Measurements from ENCODE around the gene NTM.

The NTM gene

DNA sequence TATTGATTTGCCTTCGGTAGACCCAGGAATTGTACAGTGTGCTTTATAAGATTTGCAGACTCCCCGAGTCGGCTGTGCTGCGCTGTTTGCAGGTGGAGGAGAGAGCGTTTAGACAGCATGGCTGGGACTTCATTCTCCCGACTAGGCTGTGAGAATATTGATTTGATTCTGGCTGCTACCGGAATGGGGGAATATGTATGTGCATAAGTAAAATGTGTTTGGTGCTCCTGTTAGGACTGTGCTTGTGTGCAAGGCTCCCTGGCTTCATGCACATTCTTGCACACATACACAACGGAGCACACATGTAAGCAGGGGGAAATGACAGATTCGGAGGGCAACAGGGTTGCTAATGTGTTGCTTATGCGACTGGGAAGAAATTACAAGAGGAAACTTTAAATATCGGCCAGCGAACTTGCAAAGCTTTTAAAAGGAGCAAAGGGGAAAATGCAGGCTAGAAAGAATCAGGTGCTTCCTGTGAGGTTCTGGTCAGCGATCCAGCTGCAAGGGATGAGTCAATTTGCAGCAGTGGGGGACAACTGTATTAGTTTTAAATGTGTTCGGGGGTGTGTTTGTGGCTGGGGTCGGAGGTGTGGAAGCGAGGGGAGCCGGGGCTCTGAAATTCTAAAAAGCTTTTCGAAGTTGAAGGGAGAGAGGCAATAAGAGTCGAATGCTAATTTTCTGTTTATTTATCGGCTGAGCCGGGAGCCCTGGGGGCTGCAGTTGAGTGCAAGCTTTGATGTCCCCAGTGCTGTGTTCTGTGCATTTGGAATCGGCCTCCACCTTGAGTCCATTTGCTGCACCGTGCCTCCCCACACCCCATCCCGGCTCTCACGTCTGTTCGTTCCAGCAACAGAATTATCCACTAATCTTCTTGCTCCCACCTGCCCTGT lies 731 bp downstream of the NTM start:
- no peak for DNase-seq (ENCODE audit: extremely low spot score)
- CTCF ChIA-PET, result no interaction called here
- no peak for TF ChIP-seq NFRKB (IDR thresholded peaks at IDR 0.05)
- TF ChIP-seq SP1 (IDR thresholded peaks at IDR 0.05), result no peak
- no peak for TF ChIP-seq FOXM1 (IDR thresholded peaks at IDR 0.05; ENCODE audit: borderline replicate concordance)
- no peak for TF ChIP-seq ELF4 (IDR thresholded peaks at IDR 0.05)
- no peak for TF ChIP-seq HDGF (IDR thresholded peaks at IDR 0.05; ENCODE audit: borderline replicate concordance)
- TF ChIP-seq L3MBTL2 (conservative IDR thresholded peaks at IDR 0.05), result no peak
- no peak for TF ChIP-seq FOXK2 (IDR thresholded peaks at IDR 0.05)
- no peak for TF ChIP-seq LEF1 (IDR thresholded peaks at IDR 0.05; ENCODE audit: borderline replicate concordance)
- TF ChIP-seq, protein P1, sequence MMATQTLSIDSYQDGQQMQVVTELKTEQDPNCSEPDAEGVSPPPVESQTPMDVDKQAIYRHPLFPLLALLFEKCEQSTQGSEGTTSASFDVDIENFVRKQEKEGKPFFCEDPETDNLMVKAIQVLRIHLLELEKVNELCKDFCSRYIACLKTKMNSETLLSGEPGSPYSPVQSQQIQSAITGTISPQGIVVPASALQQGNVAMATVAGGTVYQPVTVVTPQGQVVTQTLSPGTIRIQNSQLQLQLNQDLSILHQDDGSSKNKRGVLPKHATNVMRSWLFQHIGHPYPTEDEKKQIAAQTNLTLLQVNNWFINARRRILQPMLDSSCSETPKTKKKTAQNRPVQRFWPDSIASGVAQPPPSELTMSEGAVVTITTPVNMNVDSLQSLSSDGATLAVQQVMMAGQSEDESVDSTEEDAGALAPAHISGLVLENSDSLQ (IDR thresholded peaks at IDR 0.05), result no peak
- no peak for TF ChIP-seq CTBP1 (IDR thresholded peaks at IDR 0.05; ENCODE audit: borderline replicate concordance)
- no peak for TF ChIP-seq ARNT (IDR thresholded peaks at IDR 0.05)
- no peak for TF ChIP-seq TARDBP (IDR thresholded peaks at IDR 0.05)
- no peak for TF ChIP-seq ZNF384 (IDR thresholded peaks at IDR 0.05)
- no peak for TF ChIP-seq SUZ12 (IDR thresholded peaks at IDR 0.05)
- no peak for TF ChIP-seq FOXA1 (IDR thresholded peaks at IDR 0.05)
- no peak for TF ChIP-seq BHLHE40 (IDR thresholded peaks at IDR 0.05; ENCODE audit: borderline replicate concordance)
- POLR2A ChIA-PET, result no interaction called here

- POLR2A ChIA-PET, result no interaction called here
- TF ChIP-seq HDGF (IDR thresholded peaks at IDR 0.05; ENCODE audit: borderline replicate concordance), result no peak
- TF ChIP-seq LEF1 (IDR thresholded peaks at IDR 0.05; ENCODE audit: borderline replicate concordance), result no peak
- no peak for TF ChIP-seq FOXK2 (IDR thresholded peaks at IDR 0.05)
- TF ChIP-seq FOXA1 (IDR thresholded peaks at IDR 0.05), result no peak
- TF ChIP-seq BHLHE40 (IDR thresholded peaks at IDR 0.05; ENCODE audit: borderline replicate concordance), result no peak
- no peak for TF ChIP-seq NFRKB (IDR thresholded peaks at IDR 0.05)
- no peak for TF ChIP-seq FOXM1 (IDR thresholded peaks at IDR 0.05; ENCODE audit: borderline replicate concordance)
- CTCF ChIA-PET, result no interaction called here
- no peak for DNase-seq (ENCODE audit: extremely low spot score)
Observed at GRCh38 chr11:131371791-131372104, 1.3 kb downstream of the NTM start.

- TF ChIP-seq FOXK2 (IDR thresholded peaks at IDR 0.05), result no peak
- no peak for TF ChIP-seq ELF4 (IDR thresholded peaks at IDR 0.05)
- TF ChIP-seq FOXM1 (IDR thresholded peaks at IDR 0.05; ENCODE audit: borderline replicate concordance), result no peak
- TF ChIP-seq HDGF (IDR thresholded peaks at IDR 0.05; ENCODE audit: borderline replicate concordance), result no peak
- no peak for DNase-seq (ENCODE audit: extremely low spot score)
- ChIA-PET POLR2A (no interaction called here), CTCF (no interaction called here)
Observed at GRCh38 chr11:131372234-131372962, 2.0 kb downstream of the NTM start.

- POLR2A ChIA-PET, result no interaction called here
- CTCF ChIA-PET, result no interaction called here
- no peak for TF ChIP-seq ARNT (IDR thresholded peaks at IDR 0.05)
- no peak for TF ChIP-seq LEF1 (IDR thresholded peaks at IDR 0.05; ENCODE audit: borderline replicate concordance)
- no peak for TF ChIP-seq HDGF (IDR thresholded peaks at IDR 0.05; ENCODE audit: borderline replicate concordance)
- no peak for TF ChIP-seq NFRKB (IDR thresholded peaks at IDR 0.05)
- TF ChIP-seq BHLHE40 (IDR thresholded peaks at IDR 0.05; ENCODE audit: borderline replicate concordance), result no peak
- no peak for TF ChIP-seq FOXK2 (IDR thresholded peaks at IDR 0.05)
- TF ChIP-seq ZNF384 (IDR thresholded peaks at IDR 0.05), result no peak
- TF ChIP-seq SP1 (IDR thresholded peaks at IDR 0.05), result no peak
- no peak for TF ChIP-seq L3MBTL2 (conservative IDR thresholded peaks at IDR 0.05)
- no peak for TF ChIP-seq ELF4 (IDR thresholded peaks at IDR 0.05)
- no peak for TF ChIP-seq FOXM1 (IDR thresholded peaks at IDR 0.05; ENCODE audit: borderline replicate concordance)
- no peak for DNase-seq (ENCODE audit: extremely low spot score)
Observed at GRCh38 chr11:131373095-131373725, 2.8 kb downstream of the NTM start.

DNA sequence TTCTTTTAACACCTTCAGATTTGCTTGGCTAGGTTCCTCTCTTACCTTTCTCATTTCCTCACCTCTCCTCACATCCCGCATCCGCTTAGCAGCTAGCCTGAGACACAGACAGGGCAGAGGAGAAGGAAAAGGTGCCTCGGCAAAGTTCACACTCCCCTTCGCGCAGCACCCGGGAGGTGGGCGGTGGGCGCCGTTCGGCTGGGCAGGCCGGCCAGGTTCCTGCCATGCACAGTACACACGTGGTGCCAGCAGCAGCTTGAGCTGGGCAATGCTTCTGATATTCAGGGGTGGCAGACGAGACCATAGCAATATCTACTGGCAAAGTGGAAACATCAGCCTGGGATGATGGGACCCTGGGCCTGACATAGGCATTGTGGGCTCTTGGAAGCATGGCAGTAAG lies 3.3 kb downstream of the NTM start:
- TF ChIP-seq HDGF (IDR thresholded peaks at IDR 0.05; ENCODE audit: borderline replicate concordance) (no peak), ARNT (IDR thresholded peaks at IDR 0.05) (no peak)

GRCh38 chr11:131375421-131375820 lies 5.0 kb downstream of the NTM start:
- no peak for DNase-seq (ENCODE audit: extremely low spot score)
- POLR2A ChIA-PET, result no interaction called here
- CTCF ChIA-PET, result no interaction called here
- TF ChIP-seq ZNF384 (IDR thresholded peaks at IDR 0.05) (no peak), SP1 (IDR thresholded peaks at IDR 0.05) (no peak), TARDBP (IDR thresholded peaks at IDR 0.05) (no peak), BHLHE40 (IDR thresholded peaks at IDR 0.05; ENCODE audit: borderline replicate concordance) (no peak), LEF1 (IDR thresholded peaks at IDR 0.05; ENCODE audit: borderline replicate concordance) (no peak)
- TF ChIP-seq, protein P1 (IDR thresholded peaks at IDR 0.05), result no peak

More for the DNA sequence above, 3.3 kb downstream of the NTM start:
- ChIA-PET CTCF (no interaction called here), POLR2A (no interaction called here)
- DNase-seq (ENCODE audit: extremely low spot score), result no peak

- TF ChIP-seq BHLHE40 (IDR thresholded peaks at IDR 0.05; ENCODE audit: borderline replicate concordance) (no peak), TARDBP (IDR thresholded peaks at IDR 0.05) (no peak), SP1 (IDR thresholded peaks at IDR 0.05) (no peak)
- CTCF ChIA-PET, result no interaction called here
- DNase-seq (ENCODE audit: extremely low spot score), result no peak
- POLR2A ChIA-PET, result no interaction called here
Observed at GRCh38 chr11:131375915-131376314, 5.5 kb downstream of the NTM start.
